IPS DF 4.7 (cell line): ENCODE data around the gene ORC1.
A peak's percentile ranks its signal among the peaks of the same experiment; 100 is the strongest.

Source experiments
- DNase-seq: peaks from one replicate; pipeline ENCODE4 v3.0.0-alpha.2; 2013; ENCODE audit warnings: low spot score; ENCODE audit errors: extremely low read depth

Gene ORC1

DNA sequence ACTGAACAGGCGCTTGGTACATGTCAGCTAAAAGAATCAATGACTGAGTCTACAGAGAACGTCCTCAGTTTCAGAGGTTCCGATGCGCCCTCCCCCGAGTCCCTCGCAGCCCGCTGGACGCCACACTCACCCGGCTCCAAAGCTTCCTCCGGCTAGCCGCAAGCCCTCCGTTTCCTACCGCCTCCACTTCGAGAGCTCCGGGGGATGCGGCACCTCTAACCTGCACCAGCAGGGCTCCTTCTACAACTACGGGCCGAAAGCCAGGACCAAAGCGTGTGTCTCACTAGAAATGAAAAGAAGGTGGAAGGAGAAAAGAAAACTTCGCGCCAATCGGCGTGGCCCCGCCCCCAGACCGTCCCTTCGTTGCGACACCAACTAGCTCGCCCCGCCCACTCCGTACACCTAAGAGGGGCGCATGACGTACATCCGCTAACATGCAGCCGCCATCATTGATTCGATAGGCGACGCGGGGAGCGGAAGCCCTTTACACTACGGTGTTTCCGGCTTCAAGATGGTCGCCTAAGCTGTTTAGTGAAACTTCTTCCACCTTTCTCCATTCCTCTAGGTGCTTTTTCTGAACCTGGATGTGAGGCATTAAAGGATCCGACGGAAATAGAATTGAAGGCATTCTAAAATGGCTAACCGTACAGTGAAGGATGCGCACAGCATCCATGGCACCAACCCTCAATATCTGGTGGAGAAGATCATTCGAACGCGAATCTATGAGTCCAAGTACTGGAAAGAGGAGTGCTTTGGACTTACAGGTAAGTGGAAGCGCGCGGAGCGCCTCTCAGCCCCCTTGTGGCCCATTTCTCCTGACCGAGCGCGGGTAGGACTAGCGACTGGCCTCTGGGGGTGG, at the start of gene ORC1, which contains the start of gene PRPF38A:
Gene ORC1, minus strand, starts transcription at position 308 of the 859 bp plus-strand sequence. CDS start 2,200 bp downstream, outside the sequence.
Gene PRPF38A, plus strand, starts transcription at position 487 of the 859 bp plus-strand sequence. Its CDS starts 148 bp downstream, at position 635.
- DNase-seq: peak; percentile 91

DNA sequence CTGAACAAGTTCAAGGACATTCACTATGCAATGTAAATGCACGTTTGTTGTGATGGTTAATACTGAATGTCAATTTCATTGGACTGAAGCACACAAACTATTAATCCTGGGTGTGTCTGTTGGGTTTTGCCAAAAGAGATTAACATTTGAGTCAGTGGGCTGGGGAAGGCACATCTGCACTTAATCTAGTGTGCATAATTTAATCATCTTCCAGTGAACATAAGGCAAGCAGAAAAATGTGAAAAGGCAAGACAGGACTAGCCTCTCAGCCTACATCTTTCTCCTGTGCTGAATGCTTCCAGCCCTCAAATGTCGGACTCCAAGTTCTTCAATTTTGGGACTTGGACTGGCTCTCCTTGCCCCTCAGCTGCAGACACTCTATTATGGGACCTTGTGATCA, 40.2 kb upstream of the ORC1 start:
- DNase-seq: no peak

DNA sequence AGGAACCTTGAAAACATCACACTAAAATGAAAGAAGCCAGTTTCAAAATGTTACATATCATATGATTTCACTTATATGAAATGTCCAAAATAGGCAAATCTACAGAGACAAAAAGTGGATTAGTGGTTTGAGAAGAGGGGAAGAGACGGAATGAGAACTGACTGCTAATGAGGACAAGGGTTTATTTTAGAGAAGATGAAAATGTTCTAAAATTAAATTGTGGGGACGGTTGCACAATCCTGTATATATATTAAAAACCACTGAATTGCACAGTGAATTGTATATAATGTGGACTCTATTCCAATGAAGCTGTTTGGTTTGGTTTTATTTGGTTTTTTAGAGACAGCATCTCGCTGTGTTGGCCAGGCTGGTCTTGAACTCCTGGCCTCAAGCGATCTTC, 35.8 kb upstream of the ORC1 start:
- DNase-seq: no peak

DNA sequence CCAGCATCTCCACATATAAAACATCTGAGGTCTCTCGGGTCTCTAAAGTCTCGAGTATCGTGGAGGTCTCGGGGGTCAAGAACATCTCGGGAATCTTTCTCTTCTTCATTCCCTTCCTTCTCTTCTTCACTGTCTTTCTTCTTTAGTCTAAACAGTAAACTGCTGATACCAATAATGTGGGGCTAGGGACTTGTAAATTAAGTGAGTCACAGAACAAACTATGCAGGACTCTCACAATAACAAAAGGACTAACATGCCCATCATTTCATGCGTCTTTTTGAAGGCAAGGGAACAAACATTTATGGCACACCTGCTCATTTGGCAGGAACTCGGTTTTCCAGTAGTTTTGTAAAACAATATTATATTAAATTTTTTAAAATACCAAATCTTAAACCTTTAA, 32.6 kb upstream of the ORC1 start:
- DNase-seq: no peak

DNA sequence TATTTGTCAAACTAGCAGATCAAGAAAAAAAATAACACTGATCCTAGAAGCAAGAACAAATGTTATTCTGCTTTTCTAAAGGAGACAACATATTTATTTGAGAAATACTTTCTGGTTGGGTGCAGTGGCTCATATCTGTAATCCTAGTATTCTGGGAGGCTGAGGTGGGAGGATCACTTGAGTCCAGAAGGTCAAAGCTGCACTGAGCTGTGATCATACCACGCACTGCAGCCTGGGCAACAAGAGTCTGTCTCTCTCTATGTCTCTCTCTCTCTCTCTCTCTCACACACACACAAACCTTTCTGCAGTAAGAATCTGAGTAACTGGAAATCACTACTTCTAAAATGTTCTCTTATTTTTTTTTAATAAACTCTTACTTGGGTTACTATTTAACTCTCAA, 31.4 kb upstream of the ORC1 start:
- no peak for DNase-seq

DNA sequence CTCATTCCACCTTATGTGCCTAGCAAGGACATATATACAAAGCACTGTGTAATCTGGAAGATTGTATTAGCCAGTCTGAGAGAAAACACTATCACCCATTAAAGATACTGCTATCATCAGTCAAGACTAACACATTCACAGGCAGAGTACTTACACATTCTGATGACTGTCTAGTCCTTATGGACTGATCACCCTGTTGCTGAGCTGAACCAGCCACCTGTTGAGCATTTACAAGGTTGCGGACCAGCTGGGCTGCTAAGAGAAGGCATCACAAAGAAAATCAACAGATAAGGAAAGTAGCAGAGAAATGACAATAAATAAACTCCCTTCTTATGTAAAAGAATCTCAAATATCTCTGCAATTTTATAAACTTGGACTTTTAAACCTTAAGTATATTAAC, 31.0 kb upstream of the ORC1 start:
- DNase-seq: no peak

DNA sequence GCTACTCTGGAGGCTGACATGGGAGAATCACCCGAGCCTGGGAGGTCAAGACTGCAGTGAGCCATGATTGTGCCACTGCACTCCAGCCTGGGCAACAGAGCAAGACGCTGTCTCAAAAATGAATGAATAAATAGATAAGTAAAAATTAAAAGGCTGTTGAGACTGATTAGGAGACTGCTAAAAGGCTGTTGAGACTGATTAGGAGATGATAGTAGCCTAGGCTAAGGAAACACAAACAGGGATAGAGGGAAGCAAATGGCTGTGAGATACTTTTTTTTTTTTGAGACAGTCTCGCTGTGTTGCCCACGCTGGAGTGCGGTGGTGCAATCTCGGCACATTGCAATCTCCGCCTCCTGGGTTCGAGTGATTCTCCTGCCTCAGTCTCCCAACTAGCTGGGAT, 28.6 kb upstream of the ORC1 start:
- DNase-seq: no peak

DNA sequence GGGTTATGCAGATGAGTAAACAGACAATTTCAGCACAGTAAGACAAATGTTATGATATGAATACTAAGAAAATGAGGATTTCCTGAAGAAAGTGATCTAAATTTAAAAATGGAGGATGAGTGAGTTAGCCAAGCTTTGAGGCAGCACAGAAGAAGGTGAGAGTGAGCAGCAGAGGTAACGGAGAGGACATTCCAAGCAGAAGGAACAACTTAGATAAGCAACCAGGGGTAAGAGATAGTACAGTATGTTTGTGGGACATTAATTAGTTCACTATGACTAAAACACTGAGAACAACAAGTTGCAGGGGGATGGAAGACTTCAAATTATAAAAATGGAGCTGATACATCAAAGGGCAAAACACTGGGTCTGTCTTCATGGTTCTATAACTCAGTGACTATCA, 22.9 kb upstream of the ORC1 start:
- no peak for DNase-seq

DNA sequence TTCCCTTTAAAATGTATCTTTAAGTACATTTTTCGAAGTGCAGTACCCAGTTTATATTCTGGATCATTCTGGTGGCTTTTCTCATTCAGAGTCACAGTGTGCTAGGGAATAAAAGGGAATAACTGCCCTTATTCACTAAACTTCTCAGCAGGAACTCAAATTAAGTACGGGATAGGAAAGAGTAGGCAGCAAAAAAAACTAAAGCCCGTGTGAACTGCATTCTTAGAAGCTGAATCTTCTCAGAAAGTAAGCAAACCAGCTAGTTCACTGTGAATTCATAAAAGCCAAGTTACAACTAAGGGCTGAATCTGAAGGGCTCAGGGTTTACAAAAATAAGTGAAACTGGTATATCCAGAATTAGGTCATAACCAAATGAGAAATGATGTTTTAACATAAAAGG, 22.1 kb upstream of the ORC1 start:
- no peak for DNase-seq

DNA sequence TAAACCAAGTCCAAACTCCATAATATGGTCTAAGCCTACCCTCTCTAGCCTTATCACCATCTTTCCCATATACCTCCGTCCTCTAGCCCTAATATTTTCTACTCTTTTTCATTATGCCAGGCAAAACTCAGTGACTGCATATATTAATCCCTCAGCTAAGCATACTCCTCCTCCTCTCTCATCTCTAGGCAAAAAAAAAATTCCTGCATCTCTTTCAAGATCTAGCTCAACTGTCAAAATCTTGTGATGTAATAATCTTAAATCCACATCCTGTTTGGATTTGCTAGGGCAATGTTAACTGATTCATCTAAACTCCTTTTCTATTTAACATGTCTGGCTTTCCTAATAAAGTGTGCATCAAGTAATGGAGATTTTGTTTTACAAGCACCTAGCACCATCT, 20.6 kb upstream of the ORC1 start:
- DNase-seq: no peak

DNA sequence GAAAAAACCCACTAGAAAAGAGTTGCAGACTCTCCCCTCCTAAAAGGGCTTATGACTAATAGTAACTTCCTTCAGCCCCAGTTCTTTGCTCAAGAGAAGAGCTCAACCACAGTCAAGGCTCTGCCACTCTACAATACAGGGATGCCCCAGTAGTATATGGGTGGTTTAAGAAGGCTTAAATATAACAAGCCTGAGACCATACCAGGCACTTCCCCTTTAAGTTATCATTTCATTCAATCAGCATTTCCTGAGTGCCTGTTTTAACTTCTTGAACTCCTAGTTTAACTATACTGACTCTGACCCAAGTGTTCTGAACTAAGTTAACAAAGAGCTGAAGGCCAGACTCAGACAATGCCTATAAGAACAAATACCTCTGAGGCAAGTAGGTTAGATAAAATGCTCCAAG, 20.0 kb upstream of the ORC1 start:
- no peak for DNase-seq

DNA sequence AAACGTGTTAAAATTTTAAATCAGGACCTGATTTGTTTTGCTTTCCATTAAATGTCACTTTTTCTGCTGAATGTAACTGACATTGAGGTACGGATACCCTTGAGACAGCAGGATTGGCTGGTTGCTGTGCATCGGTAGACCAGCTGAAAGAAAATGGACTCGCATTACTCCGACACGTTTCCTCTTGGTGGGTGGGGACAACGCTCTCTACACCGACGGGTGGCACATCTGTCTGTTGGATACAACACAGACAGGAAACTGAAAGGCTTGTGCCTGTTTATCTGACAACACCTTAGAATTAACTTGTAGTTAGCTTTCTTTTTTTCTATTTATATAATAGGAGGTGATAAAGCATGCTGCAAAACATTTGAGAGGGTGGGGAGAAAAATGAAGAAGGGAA, 19.5 kb upstream of the ORC1 start:
- no peak for DNase-seq

DNA sequence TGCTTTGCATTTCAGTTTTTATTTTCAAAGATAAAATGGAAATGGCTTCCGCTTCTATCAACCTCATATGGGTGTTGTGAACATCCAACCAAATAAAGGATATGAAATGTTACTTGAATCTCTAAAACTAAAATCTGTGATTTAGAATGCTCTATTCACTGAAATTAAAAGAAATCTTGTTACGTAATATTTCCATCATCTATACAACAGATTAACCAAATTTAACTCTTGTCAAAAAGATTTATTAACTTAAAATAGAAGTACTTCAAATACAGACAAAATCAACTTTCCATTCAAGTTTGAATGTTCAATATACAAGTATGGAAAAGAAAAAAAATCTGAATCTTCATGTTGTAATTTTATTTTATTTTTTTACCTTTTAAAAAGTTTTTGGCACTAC, 18.8 kb upstream of the ORC1 start:
- DNase-seq: no peak

DNA sequence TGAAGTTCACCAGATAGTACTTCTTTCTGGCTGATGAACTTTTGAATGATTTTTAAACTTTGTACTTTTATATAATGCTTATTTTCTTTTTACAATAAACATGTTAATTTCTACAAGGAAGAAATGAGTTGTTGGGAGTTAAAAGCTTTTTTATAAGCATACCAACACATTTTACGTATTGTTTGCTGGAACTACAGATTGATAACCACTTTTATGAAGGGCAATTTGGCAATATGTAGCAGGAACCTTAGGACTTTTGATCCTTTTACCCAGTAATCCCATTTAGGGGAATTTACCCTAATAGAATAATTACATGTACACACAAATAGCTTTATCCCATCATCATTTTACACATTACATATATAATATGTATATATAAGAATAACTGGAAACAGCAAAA, 16.5 kb upstream of the ORC1 start:
- no peak for DNase-seq

DNA sequence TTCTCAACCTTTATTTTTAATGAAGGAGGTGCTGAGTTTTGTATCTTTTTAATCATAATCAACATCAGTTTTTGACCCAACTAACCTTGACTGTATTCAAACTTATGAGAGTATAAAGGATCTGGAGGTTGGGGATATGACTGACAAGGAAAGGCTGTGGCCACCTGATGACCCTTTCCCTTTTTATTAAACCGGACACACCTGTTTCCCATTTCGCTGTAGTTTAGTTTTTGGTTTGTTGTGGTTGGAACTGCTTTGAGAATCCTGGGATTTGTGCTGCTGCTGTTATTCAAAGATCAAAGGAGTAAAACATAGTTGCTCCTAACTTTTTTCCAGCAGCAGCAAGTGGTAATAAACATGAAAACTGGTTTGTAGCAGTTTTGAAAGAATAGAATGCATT, 12.6 kb upstream of the ORC1 start:
- no peak for DNase-seq

DNA sequence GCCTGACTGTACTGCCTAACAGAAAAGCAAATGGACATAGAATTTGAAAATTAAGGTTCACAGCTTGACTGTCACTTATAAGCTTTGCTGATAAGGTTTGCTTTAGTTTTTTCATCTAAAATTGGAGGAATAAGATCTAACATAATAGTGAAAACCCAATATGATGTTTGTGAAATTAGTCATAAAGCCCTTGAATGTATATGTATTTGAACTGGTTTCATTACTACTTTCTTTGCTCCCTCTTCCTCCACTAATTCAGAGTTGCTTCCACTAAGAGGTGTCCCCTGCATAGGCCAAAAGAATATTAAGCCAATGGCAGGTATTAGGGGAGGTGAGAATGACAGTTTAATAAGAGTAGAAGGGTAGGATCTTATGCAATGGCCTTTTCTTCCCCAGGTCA, 10.7 kb upstream of the ORC1 start:
- no peak for DNase-seq

DNA sequence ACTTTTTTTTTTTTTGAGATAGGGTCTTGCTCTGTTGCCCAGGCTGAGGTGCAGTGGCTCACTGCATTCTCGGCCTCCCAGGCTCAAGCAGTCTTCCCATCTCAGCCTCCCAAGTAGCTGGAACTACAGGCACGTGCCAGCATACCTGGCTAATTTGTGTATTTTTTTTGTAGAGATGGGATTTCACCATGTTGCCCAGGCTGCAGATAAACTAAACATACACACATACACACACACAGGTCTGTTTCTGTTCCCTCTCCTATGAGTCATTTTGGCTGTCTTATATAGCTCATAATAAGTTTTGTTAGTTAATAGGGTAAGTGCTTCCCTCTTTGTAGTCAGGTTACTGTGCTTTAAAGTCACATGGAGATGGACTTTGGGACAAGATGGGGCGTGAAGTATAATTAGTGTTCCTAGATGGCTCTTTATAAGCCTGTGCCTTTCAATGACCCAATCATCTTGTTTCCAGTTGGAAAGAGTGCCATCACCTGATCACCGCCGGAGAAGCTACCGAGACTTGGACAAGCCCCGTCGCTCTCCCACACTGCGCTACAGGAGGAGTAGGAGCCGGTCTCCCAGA, 9.3 kb upstream of the ORC1 start:
- no peak for DNase-seq

DNA sequence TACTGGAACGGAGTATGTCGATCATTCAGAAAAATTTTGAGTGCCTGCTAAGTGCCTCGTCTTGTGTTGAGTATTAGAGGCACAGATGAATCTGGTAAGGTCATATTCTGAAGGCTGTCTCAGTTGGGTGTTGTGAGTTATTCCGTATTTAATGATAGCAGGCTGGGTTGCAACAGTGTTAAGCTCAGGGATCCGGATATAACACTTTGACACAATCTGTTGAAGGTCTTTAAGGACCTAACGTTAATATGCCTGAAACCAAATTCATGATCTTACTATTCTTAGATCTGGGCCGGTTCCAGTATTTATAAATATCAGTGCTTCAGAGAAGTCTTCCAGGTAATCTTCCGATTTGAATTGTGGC, 734 bp upstream of the ORC1 start:
- no peak for DNase-seq

DNA sequence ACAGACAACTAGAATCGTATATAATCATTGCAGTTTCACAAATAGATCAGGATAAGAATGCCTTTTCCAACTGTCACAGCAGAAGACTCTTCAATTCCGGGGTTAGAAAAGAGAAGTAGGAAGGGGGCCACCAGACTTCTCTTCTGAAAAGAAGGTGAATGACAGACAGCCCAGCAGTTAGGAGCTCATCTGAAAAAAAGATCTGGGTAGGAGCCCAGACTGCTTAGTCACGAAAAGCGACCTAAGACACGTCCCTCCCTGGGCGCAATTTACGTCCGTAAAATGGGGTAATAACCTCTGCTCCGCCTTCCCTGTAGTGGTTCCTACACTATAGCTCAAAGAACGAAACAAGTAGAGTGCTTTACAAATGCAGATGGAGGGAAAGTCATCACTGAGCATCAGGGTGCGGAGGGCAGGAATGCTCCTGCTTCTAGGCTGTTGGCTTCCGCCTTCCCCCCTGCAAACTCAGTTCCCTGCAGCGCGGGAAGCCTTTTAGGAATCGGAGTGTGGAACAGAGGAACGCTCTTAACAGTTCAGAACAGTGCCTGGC, 582 bp downstream of the ORC1 start:
- DNase-seq: no peak

DNA sequence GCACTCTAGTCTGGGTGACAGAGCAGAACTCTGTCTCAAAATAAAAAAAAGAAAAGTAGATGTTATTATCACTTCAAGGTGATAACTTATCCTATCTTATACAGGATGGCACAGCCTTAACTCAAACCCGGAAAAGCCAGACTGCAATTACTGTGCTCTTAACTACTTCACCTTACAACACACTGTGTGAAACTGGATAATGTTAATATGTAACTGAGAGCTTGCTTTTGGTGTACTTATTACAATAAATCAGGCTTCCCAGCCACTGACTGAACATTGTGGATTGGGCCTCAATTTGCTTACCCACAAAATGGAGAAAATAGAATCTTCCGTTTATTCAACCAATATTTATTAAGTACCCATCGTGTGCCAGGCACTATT, 1.4 kb downstream of the ORC1 start:
- no peak for DNase-seq

DNA sequence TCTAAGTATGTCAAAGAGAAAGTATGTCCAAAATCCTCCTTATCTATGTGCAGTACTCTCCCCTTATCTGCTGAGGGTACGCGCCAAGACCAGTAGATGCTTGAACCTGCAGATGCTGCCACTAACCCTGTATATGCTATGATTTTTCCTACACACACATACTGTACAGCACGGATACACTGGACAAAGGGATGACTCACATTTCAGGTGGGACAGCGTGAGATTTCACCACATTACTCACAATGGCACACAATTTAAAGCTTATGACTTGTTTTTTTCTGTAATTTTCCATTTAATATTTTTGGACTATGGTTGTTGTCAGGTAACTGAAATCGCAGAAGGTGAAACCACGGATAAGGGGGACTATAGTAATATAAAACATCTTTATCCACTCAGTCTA, 4.1 kb downstream of the ORC1 start:
- DNase-seq: no peak

DNA sequence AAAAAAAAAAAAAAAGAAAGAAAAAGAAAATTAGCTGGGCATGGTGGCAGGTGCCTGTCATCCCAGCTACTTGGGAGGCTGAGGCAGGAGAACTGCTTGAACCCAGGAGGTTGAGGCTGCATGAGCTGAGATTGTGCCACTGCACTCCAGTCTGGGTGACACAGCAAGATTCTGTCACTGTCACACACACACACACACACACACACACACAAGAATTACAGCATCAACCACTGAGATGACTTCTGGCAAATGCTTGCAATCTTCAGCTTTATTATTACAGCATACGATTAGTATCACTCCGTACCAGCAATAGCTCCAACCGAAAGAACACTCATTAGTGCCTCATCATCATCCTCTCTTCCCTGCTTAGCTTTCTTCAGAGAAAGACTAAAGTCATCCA, 4.6 kb downstream of the ORC1 start:
- no peak for DNase-seq

DNA sequence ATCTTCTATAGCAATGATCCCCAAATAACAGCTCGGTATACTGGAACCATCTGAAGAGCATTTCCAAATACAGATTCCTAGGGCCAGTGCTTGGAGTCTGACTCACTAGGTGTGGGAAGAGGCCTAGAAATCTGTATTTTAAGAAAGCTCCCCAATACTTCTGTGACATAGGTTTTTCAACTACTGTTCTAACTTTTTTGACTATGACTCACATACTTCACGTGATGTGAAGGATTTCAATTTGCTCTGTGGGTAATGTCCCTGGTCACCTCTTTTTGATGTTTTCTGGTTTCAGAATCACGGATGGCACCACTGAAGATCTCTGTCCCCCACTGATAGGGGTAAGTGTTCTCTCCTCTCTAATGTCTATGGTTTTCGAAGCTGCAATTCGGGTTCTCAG, 11.0 kb downstream of the ORC1 start:
- no peak for DNase-seq
